ENCODE data around the gene SV2B.

The SV2B gene

GRCh38 chr15:91279486-91279885 lies 179.4 kb downstream of the SV2B start:
- no peak for DNase-seq

DNA sequence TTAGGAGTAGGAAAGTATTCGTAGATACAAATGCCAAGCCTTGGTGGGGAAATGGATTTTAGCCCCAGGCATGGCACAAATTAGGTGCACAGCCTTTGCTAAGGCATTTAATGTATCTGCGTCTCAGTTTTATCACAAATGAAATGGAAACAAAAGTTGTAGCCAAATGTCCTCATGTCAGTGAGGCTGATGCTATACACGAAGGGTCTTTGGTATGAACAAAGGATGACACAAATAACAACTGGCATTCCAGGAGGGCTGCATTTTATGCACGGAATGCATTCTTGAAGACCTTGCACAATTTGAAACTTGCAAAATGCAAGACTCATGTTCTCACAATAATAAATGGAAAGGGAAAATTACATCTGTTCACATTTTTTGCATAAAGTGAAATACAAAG lies 181.9 kb downstream of the SV2B start:
- no peak for DNase-seq

GRCh38 chr15:91282486-91282885 lies 182.4 kb downstream of the SV2B start:
- no peak for DNase-seq

- no peak for DNase-seq
These were observed 183.1 kb downstream of the SV2B start for GRCh38 chr15:91283155-91283554.

DNA sequence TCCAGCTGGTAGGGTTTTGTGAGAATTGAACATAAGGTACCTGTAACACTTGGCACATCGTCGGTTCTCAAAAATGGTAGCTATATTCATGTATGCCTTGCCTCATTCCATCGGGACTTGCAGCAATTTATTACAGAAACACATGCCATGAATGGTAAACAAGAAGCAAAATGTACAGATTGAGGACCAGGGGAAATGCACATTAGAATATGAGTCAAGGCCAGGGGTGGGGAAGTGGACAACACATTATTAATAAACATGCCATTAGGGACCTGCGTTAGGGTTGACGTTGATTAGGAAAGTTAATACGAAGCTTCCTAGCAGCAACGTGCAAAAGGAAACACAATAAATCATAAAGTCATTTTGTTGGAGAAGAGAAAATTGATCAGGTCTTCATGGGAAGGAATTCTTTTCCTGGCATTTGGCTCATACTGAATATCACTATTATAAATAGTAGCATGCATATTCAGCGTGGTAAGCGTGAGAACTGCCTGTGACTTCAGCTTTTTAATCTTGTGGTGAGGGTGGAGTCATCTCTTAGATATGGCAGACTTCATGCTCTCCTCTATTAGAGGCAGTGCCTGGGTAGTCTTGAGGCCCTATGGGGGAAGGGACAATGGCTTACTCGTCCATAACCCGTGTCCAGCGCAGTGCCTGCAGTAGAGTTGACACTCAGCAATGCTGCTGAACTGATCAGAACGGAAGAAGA lies 184.9 kb downstream of the SV2B start:
- no peak for DNase-seq

GRCh38 chr15:91289324-91289723 lies 189.3 kb downstream of the SV2B start:
- DNase-seq, result no peak

DNA sequence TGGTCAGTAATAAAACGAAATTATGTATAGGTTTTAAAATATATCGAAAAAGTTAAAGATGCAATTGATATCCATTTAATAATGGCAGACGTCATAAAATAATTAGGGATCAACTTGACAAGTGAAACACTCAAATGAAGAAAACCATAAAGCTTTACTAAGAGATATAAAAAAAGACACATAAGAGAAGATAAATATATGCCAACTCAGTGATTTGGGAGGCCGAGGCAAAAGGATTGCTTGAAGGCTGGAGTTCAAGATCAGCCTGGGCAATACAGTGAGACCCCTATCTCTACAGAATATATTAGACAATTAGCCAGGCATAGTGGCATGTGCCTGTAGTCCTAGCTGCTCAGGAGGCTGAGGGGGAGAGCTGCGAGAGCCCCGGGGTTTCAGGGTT lies 190.5 kb downstream of the SV2B start:
- DNase-seq, result no peak

DNA sequence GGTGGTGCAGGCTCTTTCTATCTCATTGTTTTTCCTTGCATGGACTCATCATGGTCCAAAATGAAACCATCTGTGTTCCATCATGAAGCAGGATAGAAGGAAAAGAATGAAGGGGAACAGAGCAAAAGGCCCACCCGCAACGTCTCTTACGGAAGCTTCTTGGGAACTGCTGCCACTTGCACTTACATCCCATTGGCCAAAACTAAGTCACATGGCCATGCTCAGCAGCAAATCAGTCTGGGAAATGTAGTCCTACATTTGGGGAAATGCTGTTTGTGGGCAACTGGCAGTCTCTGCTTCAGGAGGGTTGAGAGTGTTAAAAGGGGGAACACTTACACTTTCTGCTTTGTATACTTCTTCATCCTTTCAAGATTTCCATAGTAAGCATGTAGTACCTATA lies 191.6 kb downstream of the SV2B start:
- no peak for DNase-seq

GRCh38 chr15:91294344-91294743 lies 194.3 kb downstream of the SV2B start:
- no peak for DNase-seq

DNA sequence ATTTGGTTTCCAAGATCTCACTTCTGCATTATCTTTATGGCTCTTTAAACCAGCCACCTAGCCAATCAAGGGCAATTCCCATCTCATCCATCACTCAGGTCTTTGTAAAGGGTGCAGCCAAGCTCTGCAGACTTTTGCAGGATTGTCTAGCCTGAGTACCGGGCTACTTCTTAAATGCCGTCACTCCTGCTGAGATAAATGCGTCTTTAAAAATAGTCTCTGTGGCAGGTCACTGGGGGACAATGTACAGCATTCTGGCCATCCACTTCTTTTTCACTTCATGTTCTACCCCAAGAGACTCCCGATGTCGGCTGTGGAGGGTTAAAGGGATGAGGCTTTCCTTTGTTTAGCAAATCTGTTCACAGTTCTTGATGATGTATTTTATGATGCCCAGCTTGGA lies 194.7 kb downstream of the SV2B start:
- no peak for DNase-seq

DNA sequence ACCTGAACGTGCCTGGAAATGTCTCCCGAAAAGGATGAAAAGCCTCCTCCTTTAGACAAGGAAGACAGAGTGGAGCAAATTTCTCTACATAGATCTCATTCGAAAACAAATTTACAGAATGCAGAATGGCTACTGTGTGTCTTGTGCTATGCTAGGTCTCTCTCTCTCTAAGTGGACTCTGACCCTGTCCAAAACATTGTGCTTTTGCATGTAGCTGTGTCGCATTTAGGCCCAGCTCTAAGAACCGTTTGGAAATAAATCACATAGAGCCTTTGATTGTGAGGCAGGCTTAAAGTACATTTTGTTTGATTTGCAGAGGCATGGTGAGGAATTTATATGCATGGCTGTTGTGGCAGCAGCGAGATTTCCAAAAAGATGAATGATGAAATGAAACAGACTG lies 198.0 kb downstream of the SV2B start:
- DNase-seq, result no peak

- peak; percentile 79 for DNase-seq
These were observed 202.8 kb downstream of the SV2B start for GRCh38 chr15:91302588-91303439.

- DNase-seq, result no peak
These were observed 204.2 kb downstream of the SV2B start for GRCh38 chr15:91304210-91304609.

GRCh38 chr15:91304786-91305185 lies 204.7 kb downstream of the SV2B start:
- DNase-seq, result no peak

GRCh38 chr15:91306144-91306543 lies 206.1 kb downstream of the SV2B start:
- no peak for DNase-seq

DNA sequence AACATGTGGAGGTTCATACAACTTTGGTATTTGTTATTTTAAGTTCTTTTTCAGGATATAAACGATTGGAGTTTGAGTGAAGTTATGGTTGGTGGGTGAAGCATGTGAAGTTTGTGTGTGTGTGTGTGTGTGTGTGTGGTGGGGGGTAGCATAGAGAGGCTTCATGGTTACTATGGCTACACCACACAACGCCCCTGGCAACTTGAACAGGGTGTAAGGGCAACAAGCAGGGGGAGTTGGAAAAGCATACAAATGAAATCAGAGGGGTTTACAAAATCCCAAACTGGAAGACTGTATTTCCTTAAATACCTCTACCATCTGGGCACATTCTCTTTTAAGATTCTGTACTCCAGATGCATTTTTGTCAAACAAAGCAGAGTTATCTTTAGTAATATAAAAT lies 207.5 kb downstream of the SV2B start:
- no peak for DNase-seq

DNA sequence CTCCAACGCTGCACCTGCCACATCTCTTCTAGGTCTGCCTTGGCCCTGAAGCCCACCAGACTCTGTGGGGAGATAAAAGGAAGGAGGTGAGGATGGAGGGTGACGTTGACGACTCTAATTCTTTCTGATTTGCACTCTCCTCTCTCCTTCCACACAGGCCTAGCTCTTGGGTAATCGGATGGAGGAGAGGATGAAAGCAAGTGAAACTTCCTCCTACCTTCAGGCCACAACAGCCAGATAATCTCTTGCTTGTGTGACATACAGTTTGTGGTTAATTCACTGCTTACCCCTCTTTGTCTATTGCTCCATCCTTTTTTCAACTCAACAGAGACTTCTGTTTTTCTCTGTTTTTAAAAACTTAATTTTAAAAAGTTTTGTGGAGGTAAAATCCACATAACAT lies 208.1 kb downstream of the SV2B start:
- DNase-seq, result no peak

DNA sequence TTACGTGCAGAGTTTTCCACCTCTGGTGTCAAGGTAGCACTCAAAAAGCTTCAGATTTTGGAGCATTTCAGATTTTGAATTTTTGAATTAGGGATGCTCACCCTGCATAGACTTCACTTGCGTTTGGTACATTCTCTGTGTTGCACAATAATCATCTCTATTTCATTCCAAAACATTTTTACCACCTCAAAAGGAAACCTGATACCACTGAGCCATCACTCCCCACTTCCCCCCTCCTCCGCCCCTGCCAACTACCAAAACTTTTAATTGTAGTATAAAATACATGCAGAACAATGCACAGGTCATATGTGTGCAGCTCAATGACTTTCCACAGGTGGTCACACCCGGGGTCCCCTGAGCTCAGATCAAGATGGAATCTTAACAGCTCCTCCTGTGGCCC lies 208.8 kb downstream of the SV2B start:
- DNase-seq, result no peak

DNA sequence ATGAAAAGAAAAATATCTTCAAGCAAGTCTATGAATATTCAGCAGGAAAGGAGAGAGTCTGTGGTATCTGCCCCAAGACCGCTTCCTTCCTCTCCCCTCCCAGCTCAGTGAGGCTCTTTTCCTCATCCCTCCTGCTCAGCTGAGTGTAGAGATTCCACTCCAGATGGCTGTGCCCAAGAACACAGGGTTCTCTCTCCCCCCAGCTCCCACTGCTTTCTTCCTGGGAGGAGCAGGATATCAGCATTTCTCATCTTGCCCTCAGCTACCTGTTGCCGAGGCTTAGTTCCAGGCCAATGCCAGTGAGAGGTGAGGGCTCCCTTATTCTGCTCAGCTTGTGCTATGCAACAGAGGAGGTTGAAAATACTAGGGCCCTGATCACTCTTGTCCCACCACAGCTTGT lies 211.9 kb downstream of the SV2B start:
- no peak for DNase-seq

DNA sequence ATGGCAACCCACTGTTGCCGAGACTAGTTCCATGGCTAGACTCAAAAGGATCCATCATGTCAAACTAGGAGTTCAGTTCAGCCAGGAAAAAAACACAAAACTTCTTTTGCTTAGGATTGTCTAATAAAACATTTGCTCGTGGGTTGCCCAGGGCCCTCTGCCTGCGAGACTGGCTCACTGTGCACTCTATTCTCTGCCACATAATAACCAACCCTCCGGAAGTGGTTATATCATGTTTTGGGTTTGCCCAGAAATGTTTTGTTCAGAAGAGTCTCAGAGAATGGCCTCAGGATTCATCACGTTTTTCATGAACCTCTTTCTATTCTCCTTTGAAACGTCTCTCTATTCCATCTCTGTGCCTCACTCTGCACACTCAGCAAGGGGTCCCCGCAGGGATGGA lies 216.1 kb downstream of the SV2B start:
- no peak for DNase-seq

GRCh38 chr15:91318516-91318915 lies 218.5 kb downstream of the SV2B start:
- no peak for DNase-seq

DNA sequence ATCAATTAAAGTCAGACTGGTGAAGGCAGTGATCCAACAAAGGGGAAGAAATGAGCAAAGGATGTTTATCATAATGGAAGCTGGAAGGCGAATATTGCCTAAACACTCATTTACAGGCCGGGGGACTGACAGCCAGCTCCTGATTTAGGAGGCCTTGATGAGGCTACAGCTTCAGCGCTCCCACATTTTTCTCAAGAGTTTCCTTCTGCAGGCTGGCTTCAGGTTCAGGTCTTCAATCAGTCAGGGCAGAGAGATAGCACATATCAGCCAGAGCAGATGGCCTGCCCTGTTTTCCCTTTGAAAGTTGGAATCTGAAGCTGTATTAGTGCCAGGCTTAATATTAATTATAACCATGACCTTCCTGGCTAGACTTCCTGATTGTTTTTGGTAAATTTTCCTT lies 218.9 kb downstream of the SV2B start:
- no peak for DNase-seq

DNA sequence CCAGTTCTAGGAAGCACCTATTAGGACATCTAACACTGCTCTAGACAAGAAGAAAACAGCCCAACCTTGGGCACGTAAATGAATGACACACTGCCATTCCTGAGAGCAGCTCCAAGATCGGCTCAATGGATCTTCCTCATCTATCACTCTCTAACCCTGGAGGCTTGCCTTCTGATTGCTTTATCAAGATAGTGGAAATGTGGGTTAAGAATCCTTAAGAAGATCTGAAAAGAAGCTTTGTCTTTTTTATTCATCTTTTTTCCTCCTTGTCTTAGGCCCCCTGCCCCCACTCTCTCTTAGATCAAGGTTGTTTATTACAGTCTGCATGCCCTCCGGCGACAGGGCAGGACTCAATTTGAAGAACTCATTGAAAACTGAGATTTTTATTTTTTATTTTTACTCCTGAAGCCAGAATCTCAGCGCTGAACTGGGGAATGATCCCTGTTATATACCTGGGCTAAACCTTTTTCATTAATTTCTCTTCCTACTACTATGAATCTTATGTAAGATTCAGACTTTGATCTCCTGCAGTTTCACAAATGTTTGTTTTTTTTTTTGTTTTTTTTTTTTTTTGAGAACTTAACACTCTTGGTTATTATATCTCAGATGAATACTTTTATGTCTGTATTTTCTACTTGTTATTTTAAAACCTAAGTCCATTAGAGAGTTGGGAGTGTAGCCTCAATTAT lies 219.5 kb downstream of the SV2B start:
- no peak for DNase-seq

DNA sequence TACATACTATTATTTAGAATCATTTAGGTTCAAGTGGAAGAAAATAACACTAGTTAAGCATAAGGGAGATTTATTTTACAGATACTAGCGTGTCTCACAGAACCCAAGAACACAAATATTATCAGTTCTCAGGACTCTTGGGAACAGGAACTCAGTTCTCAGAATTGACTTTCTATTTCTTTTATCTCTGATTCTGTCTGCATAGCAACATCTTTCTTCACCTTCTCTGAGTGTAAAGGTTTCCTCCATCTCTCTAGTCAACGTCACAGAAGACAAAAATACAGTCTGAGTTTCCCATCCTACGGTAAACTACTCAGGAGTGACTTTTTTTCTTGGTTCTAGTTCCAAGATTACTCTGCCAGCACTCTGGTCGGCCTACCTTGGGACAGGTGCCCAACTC lies 220.0 kb downstream of the SV2B start:
- no peak for DNase-seq

Measured in NCI-H2171 (cell line).